GM21717 (cell line): ENCODE data around the gene GPR35.
"Not testable (repeated sequence)": the region's sequence is repeated elsewhere in the genome, so short reads cannot be mapped to it uniquely, and the experiment has no call there.

Source experiments
- ATAC-seq: cut with Tn5 transposase; IDR thresholded peaks from one replicate; pipeline ENCODE4 v1.9.1; 2021; ENCODE audit warnings: mild to moderate bottlenecking, moderate library complexity; ENCODE audit not compliant: unreplicated experiment

The GPR35 gene

DNA sequence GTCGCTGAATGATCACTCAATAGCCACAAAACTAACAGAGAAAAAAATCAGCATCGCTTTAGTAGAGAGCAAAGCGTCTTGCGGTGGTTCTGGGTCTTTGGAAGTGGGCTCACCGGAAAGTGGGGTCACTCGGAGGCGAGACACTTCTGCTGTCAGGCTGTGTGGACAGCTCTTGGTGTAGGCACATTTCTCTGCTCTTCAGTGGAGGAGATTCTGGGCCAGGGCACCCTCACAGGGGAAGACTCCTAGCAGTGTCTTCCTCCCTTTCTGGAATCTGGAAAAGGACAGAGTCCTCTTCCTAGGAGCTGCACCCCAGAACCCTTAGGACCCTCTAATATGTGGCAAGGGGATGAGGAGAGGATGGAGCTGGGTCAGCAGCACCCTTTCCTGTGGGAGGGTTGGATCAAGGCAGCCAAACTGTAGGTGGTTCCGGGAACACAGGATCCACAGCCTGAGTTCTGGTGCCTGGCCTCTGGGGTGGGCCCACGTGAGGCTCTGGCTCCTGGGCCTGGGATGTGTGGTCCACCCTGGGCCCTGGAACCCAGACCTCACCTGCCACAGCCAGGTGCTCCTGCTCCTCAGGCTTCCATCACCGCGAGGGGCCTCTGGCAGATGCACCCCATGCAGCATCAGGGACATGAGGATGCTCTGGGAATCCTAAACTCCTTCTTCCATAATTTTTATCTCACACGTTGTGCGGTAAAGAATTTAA is 25.1 kb downstream of the GPR35 start:
- ATAC-seq = no peak

- ATAC-seq = no peak
Observed at GRCh38 chr2:240651185-240651584, 25.9 kb downstream of the GPR35 start.

DNA sequence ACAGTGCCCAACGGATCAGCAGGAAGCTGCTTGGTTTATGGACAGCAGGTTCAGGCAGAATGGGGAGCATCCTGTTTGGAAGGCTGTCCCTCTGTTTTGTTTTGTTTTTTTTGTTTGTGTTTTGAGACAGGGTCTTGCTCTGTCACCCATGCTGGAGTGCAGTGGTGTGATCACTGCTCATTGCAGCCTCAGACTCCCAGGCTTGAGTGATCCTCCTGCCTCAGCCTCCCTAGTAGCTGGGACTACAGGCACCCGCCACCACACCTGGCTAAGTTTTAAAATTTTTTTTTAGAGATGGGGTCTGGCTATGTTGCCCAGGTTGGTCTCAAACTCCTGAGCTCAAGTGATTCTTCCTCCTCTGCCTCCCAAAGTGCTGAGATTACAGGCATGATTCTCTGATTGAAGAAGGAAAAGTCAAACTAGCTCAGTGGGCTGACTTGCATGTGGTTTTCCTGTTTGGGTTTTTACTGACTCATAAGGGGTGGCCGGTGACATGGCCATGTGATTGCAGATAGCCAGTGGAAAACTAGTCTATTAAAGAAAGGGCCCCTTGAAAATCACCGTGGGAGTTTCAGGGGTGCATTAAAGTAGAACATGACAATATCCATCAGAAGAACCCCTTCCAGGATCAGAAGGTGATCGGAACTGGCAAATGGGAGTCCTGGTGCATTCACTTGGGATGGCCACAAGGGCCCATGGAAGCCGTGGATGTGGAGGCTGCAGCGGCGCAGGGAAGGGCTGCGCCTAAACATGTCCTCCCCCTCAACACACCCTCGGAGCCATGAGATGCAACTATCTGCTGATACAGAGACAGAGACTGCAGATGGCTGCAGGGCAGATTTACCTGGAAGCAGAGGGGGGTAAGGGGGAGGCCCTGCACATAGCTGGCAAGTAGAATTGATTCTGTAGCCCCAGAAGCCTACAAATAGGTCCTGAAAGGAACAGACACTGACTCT is 30.9 kb downstream of the GPR35 start:
- ATAC-seq = no peak

DNA sequence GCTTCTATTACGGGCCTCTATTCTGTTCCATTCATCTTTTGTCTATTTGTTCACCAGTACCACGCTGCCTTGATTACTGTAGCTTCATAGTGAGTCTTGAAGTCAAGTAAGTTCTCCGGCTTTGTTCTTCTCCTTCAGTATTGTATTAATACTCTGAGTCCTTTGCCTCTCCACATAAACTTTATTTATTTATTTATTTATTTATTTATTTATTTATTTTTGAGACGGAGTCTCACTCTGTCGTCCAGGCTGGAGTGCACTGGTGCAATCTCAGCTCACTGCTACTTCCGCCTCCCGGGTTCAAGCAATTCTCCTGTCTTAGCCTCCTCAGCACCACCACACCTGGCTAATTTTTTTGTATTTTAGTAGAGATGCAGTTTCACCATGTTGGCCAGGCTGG is 34.6 kb downstream of the GPR35 start:
- not testable (repeated sequence) for ATAC-seq

DNA sequence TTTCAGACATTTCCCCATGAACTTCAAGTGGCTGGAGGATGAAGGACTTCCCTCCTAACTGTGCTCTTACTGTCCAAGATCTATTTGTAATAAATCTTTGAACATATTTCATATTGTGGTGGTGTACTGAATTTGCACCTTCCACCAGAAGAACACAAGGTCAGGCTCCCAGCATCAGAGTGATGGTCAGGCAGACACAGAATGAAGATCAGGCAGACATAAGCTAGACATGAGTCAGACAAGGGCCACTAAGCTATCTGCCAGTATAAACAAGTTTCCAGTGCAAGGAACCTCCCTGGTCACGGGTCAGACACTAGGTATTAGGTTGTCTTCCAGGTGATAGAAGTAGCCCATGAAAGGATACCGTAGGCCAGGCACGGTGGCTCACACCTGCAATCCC is 37.4 kb downstream of the GPR35 start:
- ATAC-seq = no peak

DNA sequence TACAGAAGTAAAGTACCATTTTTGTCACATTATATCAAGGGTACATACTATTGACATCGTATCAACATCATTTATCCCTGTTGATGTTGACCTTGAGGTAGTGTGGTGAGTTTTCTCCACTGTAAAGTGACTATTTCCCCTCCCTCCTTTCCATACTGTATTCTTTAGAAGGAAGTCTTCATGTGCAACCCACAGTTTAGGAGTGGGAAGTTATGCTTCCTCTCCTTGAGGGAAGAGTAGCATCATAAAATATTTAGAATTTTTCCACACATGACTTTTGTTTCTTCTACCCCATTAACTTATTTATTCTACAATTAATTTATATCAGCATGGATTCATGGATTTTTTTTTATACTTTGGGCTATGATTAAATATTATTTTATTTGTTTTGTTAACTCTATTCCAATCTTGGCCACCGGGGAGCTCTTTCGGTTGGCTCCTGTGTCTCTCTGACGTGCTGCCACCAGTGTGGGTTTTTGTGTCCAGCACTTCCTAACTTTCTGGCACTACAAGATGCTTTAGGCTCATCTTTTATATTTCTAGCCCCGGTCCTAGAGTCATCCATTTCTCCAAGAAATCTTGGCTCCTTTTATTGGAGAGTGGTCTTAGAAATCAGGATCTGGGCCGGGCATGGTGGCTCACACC is 38.4 kb downstream of the GPR35 start:
- ATAC-seq = no peak

DNA sequence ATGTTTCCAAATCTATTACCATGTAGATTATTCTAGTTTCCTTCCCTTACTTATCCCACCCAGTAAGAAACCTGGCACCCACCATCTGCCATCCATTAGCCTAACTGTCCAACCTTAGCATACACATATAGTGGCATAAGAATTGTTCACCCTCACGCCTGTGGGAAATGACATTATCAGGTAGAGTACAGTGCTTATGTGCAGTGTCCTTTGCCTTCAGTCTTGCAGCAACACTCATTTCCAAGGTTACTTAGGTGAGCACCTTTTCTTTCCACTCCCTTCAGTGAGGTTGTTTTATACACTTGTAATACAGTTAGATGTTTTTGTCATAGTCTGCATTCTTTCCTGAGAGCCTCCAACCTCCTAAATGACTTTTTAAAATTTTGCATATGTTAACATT is 39.3 kb downstream of the GPR35 start:
- no peak for ATAC-seq

GRCh38 chr2:240670402-240670801 is 45.1 kb downstream of the GPR35 start:
- no peak for ATAC-seq

GRCh38 chr2:240670950-240671349 is 45.7 kb downstream of the GPR35 start:
- no peak for ATAC-seq

- no peak for ATAC-seq
Observed at GRCh38 chr2:240672076-240672700, 46.9 kb downstream of the GPR35 start.

GRCh38 chr2:240672701-240673190 is 47.5 kb downstream of the GPR35 start:
- ATAC-seq = no peak

- ATAC-seq = not testable (repeated sequence)
Observed at GRCh38 chr2:240674461-240675184, 49.3 kb downstream of the GPR35 start.

DNA sequence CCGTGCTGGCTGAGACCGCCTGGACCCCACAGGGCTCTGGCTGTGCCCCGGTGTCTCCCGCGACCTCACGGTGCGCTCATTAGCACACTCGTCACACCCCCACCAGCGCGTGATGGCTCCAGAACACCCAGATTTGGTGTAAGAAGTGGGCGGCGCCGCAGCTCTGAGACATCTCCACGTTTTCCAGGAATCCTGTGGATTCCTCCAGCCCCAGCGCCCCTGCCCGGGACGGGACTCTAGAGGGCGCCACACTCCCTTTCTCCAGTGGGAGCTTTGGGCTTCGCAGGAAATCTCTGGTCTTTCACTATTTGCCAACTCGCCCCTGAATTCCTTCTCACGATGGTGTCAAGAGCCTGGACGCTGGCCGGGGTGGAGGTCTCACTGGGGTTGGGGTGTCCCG is 50.1 kb downstream of the GPR35 start:
- ATAC-seq = not testable (repeated sequence)

DNA sequence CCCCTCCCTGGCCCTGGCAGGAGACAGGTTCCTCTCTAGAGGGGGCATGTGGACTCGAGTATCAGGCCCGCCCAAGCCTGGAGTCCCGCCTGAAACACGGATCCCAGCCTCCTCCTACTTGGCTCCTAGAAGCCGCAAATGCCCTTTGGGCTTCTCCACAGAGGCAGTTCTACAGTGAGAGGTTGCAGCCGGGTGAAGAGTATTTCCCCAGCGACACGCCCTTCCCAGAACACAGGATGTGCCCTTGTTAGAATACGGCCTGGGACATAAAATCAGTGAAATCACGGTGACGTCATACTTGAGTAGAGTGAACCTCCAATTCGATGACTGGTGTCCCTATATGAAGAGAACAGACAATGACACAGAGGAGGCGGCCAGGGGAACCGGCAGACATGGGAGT is 52.8 kb downstream of the GPR35 start:
- not testable (repeated sequence) for ATAC-seq

DNA sequence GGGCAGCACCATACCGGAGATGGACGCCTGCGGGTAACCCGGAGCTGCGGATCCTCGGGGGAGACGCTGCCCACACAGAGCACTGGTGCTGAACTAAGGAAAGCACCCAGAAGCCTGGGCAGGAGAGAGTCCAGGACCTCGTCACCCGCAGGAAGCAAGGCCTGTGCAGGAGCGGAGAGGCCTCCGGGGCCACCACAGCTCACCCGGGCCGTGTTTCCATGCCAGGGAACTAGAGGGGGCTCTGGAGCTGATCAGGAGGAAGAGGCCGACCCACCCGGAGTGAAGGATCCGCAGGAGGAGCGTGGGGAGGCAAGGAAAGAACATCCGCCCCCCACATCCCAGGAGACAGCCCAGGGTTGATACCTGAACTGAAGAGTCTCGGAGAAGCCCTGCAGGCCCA is 53.6 kb downstream of the GPR35 start:
- not testable (repeated sequence) for ATAC-seq

GRCh38 chr2:240680185-240680584 is 54.9 kb downstream of the GPR35 start:
- ATAC-seq = not testable (repeated sequence)
